ENCODE results near the gene PTPRD. TPM values are rescaled to one million over a fixed set of nuclear protein-coding genes. Genes with fewer than 3 reads are reported as not detected.

Gene PTPRD
- total RNA-seq, 1 experiment from 2014 or later, result 0.02 TPM

- Histone ChIP-seq H3K79me2 (ENCODE audit: insufficient read depth, low read length) (no peaks in the 10 kb centered on the region), H3K27ac (ENCODE audit: low read depth, low read length) (no peak overlapping the region), H3K36me3 (ENCODE audit: control insufficient read depth in 1 of 2, insufficient read depth in 2 of 2, low read length in 2 of 2) (no peaks in the 10 kb centered on the region), H2AFZ (ENCODE audit: low read depth, low read length, poor library complexity, severe bottlenecking) (no peak overlapping the region), H3K9me2 (ENCODE audit: insufficient read depth) (no peaks in the 10 kb centered on the region), H3K9me3 (ENCODE audit: control insufficient read depth in 1 of 2, insufficient read depth in 1 of 2, low read depth in 1 of 2, low read length in 2 of 2) (peaks cover 6 to 12% of the 10 kb centered on the region in 2 experiments), H3K4me1 (ENCODE audit: control insufficient read depth in 1 of 2, insufficient read depth in 2 of 2, low read length in 2 of 2) (no peaks in the 10 kb centered on the region), H4K20me1 (ENCODE audit: insufficient read depth) (no peaks in the 10 kb centered on the region), H3K9ac (ENCODE audit: low read length) (no peak overlapping the region), H3K4me2 (ENCODE audit: low read length) (no peak overlapping the region), H3K4me3 (replicated peaks in 1 of 2; ENCODE audit: low read depth in 1 of 2, low read length in 2 of 2) (no peak overlapping the region), H3K27me3 (ENCODE audit: insufficient read depth, low read length) (no peaks in the 10 kb centered on the region)
- no TSS peak for BruUV-seq (replicated peaks)
- ChIA-PET CTCF (no interaction called here), POLR2A (no interaction called here), RAD21 (ENCODE audit: low non-redundant PET in 1 of 2, low total read pairs in 2 of 2, uncharacterized antibody in 2 of 2, unreplicated experiment in 2 of 2) (no interaction called here)
- ATAC-seq (no peak), DNase-seq (ENCODE audit: low read depth, low spot score) (no peak)
- intact Hi-C loops (cut with micrococcal nuclease), result no loop called here
- TF ChIP-seq TCF7L2 (IDR thresholded peaks at IDR 0.05; ENCODE audit: borderline replicate concordance, extremely low read depth, insufficient read depth, insufficient read length) (no peak), EZH2phosphoT487 (IDR thresholded peaks at IDR 0.05; ENCODE audit: borderline replicate concordance) (no peak), RAD21 (IDR thresholded peaks at IDR 0.05; ENCODE audit: low read depth) (no peak), YY1 (IDR thresholded peaks at IDR 0.05; ENCODE audit: extremely low read depth, insufficient replicate concordance, low read depth, low read length) (no peak), EZH2 (IDR thresholded peaks at IDR 0.05) (no peak), EGR1 (IDR thresholded peaks at IDR 0.05; ENCODE audit: low read depth) (no peak), CEBPB (IDR thresholded peaks at IDR 0.05; ENCODE audit: low read depth) (no peak), FOSL1 (IDR thresholded peaks at IDR 0.05; ENCODE audit: low read depth) (no peak), REST (IDR thresholded peaks at IDR 0.05; ENCODE audit: low read depth) (no peak), ZBTB33 (IDR thresholded peaks at IDR 0.05; ENCODE audit: extremely low read depth, insufficient replicate concordance, low read length) (no peak), ZFX (IDR thresholded peaks at IDR 0.05) (no peak), SP1 (IDR thresholded peaks at IDR 0.05; ENCODE audit: low read depth) (no peak), ELF1 (IDR thresholded peaks at IDR 0.05; ENCODE audit: borderline replicate concordance, low read depth) (no peak), SIN3A (IDR thresholded peaks at IDR 0.05; ENCODE audit: low read depth) (no peak), JUND (IDR thresholded peaks at IDR 0.05) (no peak)
- TF ChIP-seq, protein P1, sequence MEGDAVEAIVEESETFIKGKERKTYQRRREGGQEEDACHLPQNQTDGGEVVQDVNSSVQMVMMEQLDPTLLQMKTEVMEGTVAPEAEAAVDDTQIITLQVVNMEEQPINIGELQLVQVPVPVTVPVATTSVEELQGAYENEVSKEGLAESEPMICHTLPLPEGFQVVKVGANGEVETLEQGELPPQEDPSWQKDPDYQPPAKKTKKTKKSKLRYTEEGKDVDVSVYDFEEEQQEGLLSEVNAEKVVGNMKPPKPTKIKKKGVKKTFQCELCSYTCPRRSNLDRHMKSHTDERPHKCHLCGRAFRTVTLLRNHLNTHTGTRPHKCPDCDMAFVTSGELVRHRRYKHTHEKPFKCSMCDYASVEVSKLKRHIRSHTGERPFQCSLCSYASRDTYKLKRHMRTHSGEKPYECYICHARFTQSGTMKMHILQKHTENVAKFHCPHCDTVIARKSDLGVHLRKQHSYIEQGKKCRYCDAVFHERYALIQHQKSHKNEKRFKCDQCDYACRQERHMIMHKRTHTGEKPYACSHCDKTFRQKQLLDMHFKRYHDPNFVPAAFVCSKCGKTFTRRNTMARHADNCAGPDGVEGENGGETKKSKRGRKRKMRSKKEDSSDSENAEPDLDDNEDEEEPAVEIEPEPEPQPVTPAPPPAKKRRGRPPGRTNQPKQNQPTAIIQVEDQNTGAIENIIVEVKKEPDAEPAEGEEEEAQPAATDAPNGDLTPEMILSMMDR (IDR thresholded peaks at IDR 0.05 in 2 of 3, conservative IDR thresholded peaks at IDR 0.05 in 1 of 3; ENCODE audit: borderline replicate concordance in 1 of 3, insufficient read depth in 1 of 3, low read depth in 2 of 3, low read length in 2 of 3), result no peak
- TF ChIP-seq, protein P2, sequence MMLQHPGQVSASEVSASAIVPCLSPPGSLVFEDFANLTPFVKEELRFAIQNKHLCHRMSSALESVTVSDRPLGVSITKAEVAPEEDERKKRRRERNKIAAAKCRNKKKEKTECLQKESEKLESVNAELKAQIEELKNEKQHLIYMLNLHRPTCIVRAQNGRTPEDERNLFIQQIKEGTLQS (IDR thresholded peaks at IDR 0.05), result no peak
Observed at GRCh38 chr9:10235376-10235775, 377.4 kb downstream of the PTPRD start.
